Panc1 (cell line): Measurements from ENCODE around the gene KCNE3. TPM values are rescaled to one million over a fixed set of nuclear protein-coding genes. Genes with fewer than 3 reads are reported as not detected.

ENCODE experiments used
- ATAC-seq: fragments of 200-7000 bp; cut with Tn5 transposase; 2 replicates; pipeline ENCODE4 v1.9.1; 2020; ENCODE audit warnings: mild to moderate bottlenecking, moderate library complexity
- BruUV-seq: library from RNA; stranded (reverse); fragments of 400-500 nt; replicated peaks from 2 replicates; lab custom pipeline; 2021; lab: Mats Ljungman, UMichigan
- CTCF ChIA-PET: fragments of 300-600 bp; sonication (Branson Sonifier 250); formaldehyde crosslinking; loops from one replicate; lab custom pipeline; 2022; ENCODE audit warnings: antibody characterized with exemption; lab: Charles Lee
- POLR2A ChIA-PET: fragments of 300-600 bp; sonication (Branson Sonifier 250); formaldehyde crosslinking; loops from one replicate; lab custom pipeline; 2022; ENCODE audit warnings: antibody characterized with exemption; lab: Charles Lee
- DNase-seq: peaks from one replicate; pipeline ENCODE4 v3.0.0-alpha.2; 2010; ENCODE audit warnings: low read depth, low spot score
- H3K27ac ChIP-seq: 2 replicates; pipeline ENCODE4 v1.5.1; 2011; ENCODE audit warnings: mild to moderate bottlenecking, low read length, inconsistent platforms
- H3K27me3 ChIP-seq: fragments of 200-500 bp; sonication (Bioruptor generic); 2 replicates; pipeline ENCODE4 v1.6.0; 2014; ENCODE audit warnings: low read length, inconsistent platforms; ENCODE audit not compliant: control insufficient read depth, insufficient read depth
- H3K36me3 ChIP-seq: fragments of 200-500 bp; sonication (Bioruptor generic); 2 replicates; pipeline ENCODE4 v1.5.1; 2014; ENCODE audit warnings: inconsistent platforms, mild to moderate bottlenecking, low read length, moderate library complexity; ENCODE audit not compliant: control insufficient read depth, insufficient read depth
- H3K4me1 ChIP-seq: 2 replicates; pipeline ENCODE4 v1.5.1; 2011; ENCODE audit warnings: inconsistent platforms, mild to moderate bottlenecking, low read length, moderate library complexity; ENCODE audit not compliant: control insufficient read depth, insufficient read depth
- H3K4me3 ChIP-seq, 2 experiments: 2 replicates each; pipeline ENCODE4 v1.5.1; 2011 to 2012; ENCODE audit warnings: low read depth in 2 of 2, low read length in 2 of 2, mild to moderate bottlenecking in 2 of 2, inconsistent platforms in 1 of 2, moderate library complexity in 1 of 2
- H3K9me3 ChIP-seq: fragments of 200-500 bp; sonication (Bioruptor generic); 2 replicates; pipeline ENCODE4 v1.5.1; 2014; ENCODE audit warnings: low read depth, mild to moderate bottlenecking, inconsistent platforms, low read length, moderate library complexity; ENCODE audit not compliant: control insufficient read depth, insufficient read depth
- CTCF ChIP-seq: fragments of 450-650 bp; IDR thresholded peaks from 2 replicates; pipeline ENCODE4 v1.5.1; 2017; ENCODE audit warnings: mild to moderate bottlenecking
- POLR2AphosphoS5 ChIP-seq: IDR thresholded peaks from 2 replicates; pipeline ENCODE4 v1.6.1; 2012; ENCODE audit warnings: mild to moderate bottlenecking, low read depth, low read length, moderate library complexity
- REST ChIP-seq, 2 experiments: IDR thresholded peaks; 2 replicates each; pipeline ENCODE4 v1.6.1; 2011 to 2012; ENCODE audit warnings: low read depth in 2 of 2, control low read depth in 1 of 2, low read length in 1 of 2, mild to moderate bottlenecking in 1 of 2, moderate library complexity in 1 of 2; ENCODE audit not compliant: insufficient read depth in 1 of 2
- SIN3A ChIP-seq: IDR thresholded peaks from 2 replicates; pipeline ENCODE4 v1.6.1; 2012; ENCODE audit warnings: low read depth, mild to moderate bottlenecking, low read length, moderate library complexity, borderline replicate concordance; ENCODE audit not compliant: insufficient read depth
- TCF7L2 ChIP-seq: IDR thresholded peaks from 2 replicates; pipeline ENCODE4 v1.6.1; 2011; ENCODE audit warnings: mild to moderate bottlenecking, low read depth, low read length, inconsistent platforms
- in situ Hi-C: cut with HindIII; loops from 2 replicates; pipeline ENCODE4 v1.10.0; 2016; ENCODE audit warnings: low sequenced_read_pairs, low pct_unique_long_range_greater_than_20kb
- intact Hi-C: fragments of 100-400 bp; cut with micrococcal nuclease; formaldehyde crosslinking; loops from one replicate; pipeline ENCODE4 v1.10.0; 2022; ENCODE audit not compliant: unreplicated experiment
- total RNA-seq: library from RNA; stranded (reverse); gene quantifications from one replicate; pipeline ENCODE4 v1.2.1, GENCODE V29; 2021; ENCODE audit not compliant: unreplicated experiment

The KCNE3 gene
- total RNA-seq, 1 experiment from 2014 or later = 0.15 TPM

- Histone ChIP-seq H3K36me3 (no peaks in the 10 kb centered on the region), H3K9me3 (no peaks in the 10 kb centered on the region), H3K27ac (no peak overlapping the region), H3K4me1 (no peaks in the 10 kb centered on the region), H3K4me3 (no peak overlapping the region), H3K27me3 (no peaks in the 10 kb centered on the region; the same call in 1 of the 2 replicates)
- no TSS peak for BruUV-seq
- TF ChIP-seq SIN3A (no peak), CTCF (no peak), REST (IDR thresholded peaks at IDR 0.05; ENCODE audit: insufficient read depth in 1 of 2, low read depth in 2 of 2, low read length in 1 of 2) (no peak), TCF7L2 (no peak), POLR2AphosphoS5 (no peak)
- no peak for DNase-seq
- intact Hi-C loops (no loop called here), in situ Hi-C loops (no loop called here)
- ChIA-PET POLR2A (no interaction called here), CTCF (no interaction called here)
- no peak for ATAC-seq
These were observed 10.0 kb downstream of the KCNE3 start for GRCh38 chr11:74457356-74457755.

GRCh38 chr11:74453373-74453975 lies 13.9 kb downstream of the KCNE3 start:
- in situ Hi-C loops = no loop called here
- Histone ChIP-seq H3K9me3 (no peaks in the 10 kb centered on the region), H3K4me3 (no peak overlapping the region), H3K27ac (no peak overlapping the region), H3K27me3 (no peaks in the 10 kb centered on the region), H3K36me3 (no peaks in the 10 kb centered on the region), H3K4me1 (no peaks in the 10 kb centered on the region)
- BruUV-seq = no TSS peak
- ATAC-seq (peak; percentile 88), DNase-seq (peak; percentile 61)
- TF ChIP-seq POLR2AphosphoS5 (no peak), CTCF (peak; percentile 92)
- POLR2A ChIA-PET = interaction anchor here (0.6 to 0.8 kb wide), 2 partner anchors 39 to 125 kb away, joined by 4 to 7 read pairs; no protein-coding TSS in a partner anchor
- intact Hi-C loops = loop anchor here (1.0 kb wide), 1 partner anchor 117 kb away; no protein-coding TSS in a partner anchor
- CTCF ChIA-PET = interaction anchor here (0.5 to 3.2 kb wide), 13 partner anchors 11 to 486 kb away, joined by 3 to 43 read pairs (median 6); no protein-coding TSS in a partner anchor
